ENCODE measurements around the gene DNAH14.

- TF ChIP-seq, protein P1, sequence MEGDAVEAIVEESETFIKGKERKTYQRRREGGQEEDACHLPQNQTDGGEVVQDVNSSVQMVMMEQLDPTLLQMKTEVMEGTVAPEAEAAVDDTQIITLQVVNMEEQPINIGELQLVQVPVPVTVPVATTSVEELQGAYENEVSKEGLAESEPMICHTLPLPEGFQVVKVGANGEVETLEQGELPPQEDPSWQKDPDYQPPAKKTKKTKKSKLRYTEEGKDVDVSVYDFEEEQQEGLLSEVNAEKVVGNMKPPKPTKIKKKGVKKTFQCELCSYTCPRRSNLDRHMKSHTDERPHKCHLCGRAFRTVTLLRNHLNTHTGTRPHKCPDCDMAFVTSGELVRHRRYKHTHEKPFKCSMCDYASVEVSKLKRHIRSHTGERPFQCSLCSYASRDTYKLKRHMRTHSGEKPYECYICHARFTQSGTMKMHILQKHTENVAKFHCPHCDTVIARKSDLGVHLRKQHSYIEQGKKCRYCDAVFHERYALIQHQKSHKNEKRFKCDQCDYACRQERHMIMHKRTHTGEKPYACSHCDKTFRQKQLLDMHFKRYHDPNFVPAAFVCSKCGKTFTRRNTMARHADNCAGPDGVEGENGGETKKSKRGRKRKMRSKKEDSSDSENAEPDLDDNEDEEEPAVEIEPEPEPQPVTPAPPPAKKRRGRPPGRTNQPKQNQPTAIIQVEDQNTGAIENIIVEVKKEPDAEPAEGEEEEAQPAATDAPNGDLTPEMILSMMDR (IDR thresholded peaks at IDR 0.05) = no peak
- no peak for TF ChIP-seq POLR2A (IDR thresholded peaks at IDR 0.05)
Measured at GRCh38 chr1:225155555-225155954, 226.1 kb downstream of the DNAH14 start.
